Mucosa of stomach (tissue), 1 donor: ENCODE measurements around the gene PARD3.

Source experiments
- H3K27me3 ChIP-seq: one replicate; pipeline ENCODE4 v1.7.0; 2013; ENCODE audit warnings: mild to moderate bottlenecking, low read length; ENCODE audit not compliant: control insufficient read depth, insufficient read depth
- H3K36me3 ChIP-seq: one replicate; pipeline ENCODE4 v1.7.0; 2013; ENCODE audit warnings: low read length; ENCODE audit not compliant: control insufficient read depth, insufficient read depth
- H3K4me1 ChIP-seq: one replicate; pipeline ENCODE4 v1.7.0; 2013; ENCODE audit warnings: mild to moderate bottlenecking, low read length; ENCODE audit not compliant: control insufficient read depth, insufficient read depth
- H3K4me3 ChIP-seq: one replicate; pipeline ENCODE4 v1.7.0; 2013; ENCODE audit warnings: low read length
- H3K9ac ChIP-seq: one replicate; pipeline ENCODE4 v1.7.0; 2013; ENCODE audit warnings: mild to moderate bottlenecking, low read length, moderate library complexity
- H3K9me3 ChIP-seq: one replicate; pipeline ENCODE4 v1.7.0; 2013; ENCODE audit warnings: mild to moderate bottlenecking, low read length, moderate library complexity; ENCODE audit not compliant: control insufficient read depth
- donor health status: Pancreatic carcinoma.

The PARD3 gene

GRCh38 chr10:34555653-34556052 lies 259.4 kb downstream of the PARD3 start:
- no peaks in the 10 kb centered on the region for H3K36me3 ChIP-seq
- H3K27me3 ChIP-seq = no peaks in the 10 kb centered on the region
- no peaks in the 10 kb centered on the region for H3K9me3 ChIP-seq
- no peak overlapping the region for H3K9ac ChIP-seq
- H3K4me1 ChIP-seq = no peaks in the 10 kb centered on the region
- no peak overlapping the region for H3K4me3 ChIP-seq

GRCh38 chr10:34553747-34554146 lies 261.3 kb downstream of the PARD3 start:
- Histone ChIP-seq H3K9me3 (no peaks in the 10 kb centered on the region), H3K4me3 (no peak overlapping the region), H3K36me3 (no peaks in the 10 kb centered on the region), H3K9ac (no peak overlapping the region), H3K4me1 (no peaks in the 10 kb centered on the region), H3K27me3 (no peaks in the 10 kb centered on the region)

GRCh38 chr10:34551295-34551694 lies 263.8 kb downstream of the PARD3 start:
- Histone ChIP-seq H3K27me3 (no peaks in the 10 kb centered on the region), H3K9ac (no peak overlapping the region), H3K36me3 (no peaks in the 10 kb centered on the region), H3K4me3 (no peak overlapping the region), H3K9me3 (no peaks in the 10 kb centered on the region), H3K4me1 (no peaks in the 10 kb centered on the region)

GRCh38 chr10:34549953-34550352 lies 265.1 kb downstream of the PARD3 start:
- H3K9ac ChIP-seq = no peak overlapping the region
- H3K27me3 ChIP-seq = no peaks in the 10 kb centered on the region
- H3K4me1 ChIP-seq = no peaks in the 10 kb centered on the region
- no peaks in the 10 kb centered on the region for H3K36me3 ChIP-seq
- no peak overlapping the region for H3K4me3 ChIP-seq
- H3K9me3 ChIP-seq = no peaks in the 10 kb centered on the region

GRCh38 chr10:34549001-34549400 lies 266.1 kb downstream of the PARD3 start:
- H3K4me1 ChIP-seq = no peaks in the 10 kb centered on the region
- no peak overlapping the region for H3K9ac ChIP-seq
- no peak overlapping the region for H3K4me3 ChIP-seq
- H3K9me3 ChIP-seq = no peaks in the 10 kb centered on the region
- H3K36me3 ChIP-seq = no peaks in the 10 kb centered on the region
- no peaks in the 10 kb centered on the region for H3K27me3 ChIP-seq

GRCh38 chr10:34548466-34548865 lies 266.6 kb downstream of the PARD3 start:
- H3K9me3 ChIP-seq = no peaks in the 10 kb centered on the region
- no peaks in the 10 kb centered on the region for H3K27me3 ChIP-seq
- H3K36me3 ChIP-seq = no peaks in the 10 kb centered on the region
- no peaks in the 10 kb centered on the region for H3K4me1 ChIP-seq
- H3K4me3 ChIP-seq = no peak overlapping the region
- no peak overlapping the region for H3K9ac ChIP-seq

GRCh38 chr10:34547695-34548094 lies 267.4 kb downstream of the PARD3 start:
- H3K4me3 ChIP-seq = no peak overlapping the region
- no peaks in the 10 kb centered on the region for H3K4me1 ChIP-seq
- H3K9me3 ChIP-seq = no peaks in the 10 kb centered on the region
- H3K27me3 ChIP-seq = no peaks in the 10 kb centered on the region
- H3K9ac ChIP-seq = no peak overlapping the region
- no peaks in the 10 kb centered on the region for H3K36me3 ChIP-seq

GRCh38 chr10:34547291-34547690 lies 267.8 kb downstream of the PARD3 start:
- Histone ChIP-seq H3K9me3 (no peaks in the 10 kb centered on the region), H3K4me3 (no peak overlapping the region), H3K9ac (no peak overlapping the region), H3K4me1 (no peaks in the 10 kb centered on the region), H3K36me3 (no peaks in the 10 kb centered on the region), H3K27me3 (no peaks in the 10 kb centered on the region)

- Histone ChIP-seq H3K36me3 (no peaks in the 10 kb centered on the region), H3K27me3 (no peaks in the 10 kb centered on the region), H3K4me3 (no peak overlapping the region), H3K9ac (no peak overlapping the region), H3K9me3 (no peaks in the 10 kb centered on the region), H3K4me1 (no peaks in the 10 kb centered on the region)
Observed at GRCh38 chr10:34544400-34544799, 270.7 kb downstream of the PARD3 start.

- H3K4me3 ChIP-seq = no peak overlapping the region
- no peaks in the 10 kb centered on the region for H3K9me3 ChIP-seq
- no peaks in the 10 kb centered on the region for H3K36me3 ChIP-seq
- H3K27me3 ChIP-seq = no peaks in the 10 kb centered on the region
- no peaks in the 10 kb centered on the region for H3K4me1 ChIP-seq
- no peak overlapping the region for H3K9ac ChIP-seq
Observed at GRCh38 chr10:34543716-34544115, 271.4 kb downstream of the PARD3 start.

- Histone ChIP-seq H3K4me1 (no peaks in the 10 kb centered on the region), H3K27me3 (no peaks in the 10 kb centered on the region), H3K36me3 (no peaks in the 10 kb centered on the region), H3K9ac (no peak overlapping the region), H3K9me3 (no peaks in the 10 kb centered on the region), H3K4me3 (no peak overlapping the region)
Observed at GRCh38 chr10:34540492-34540891, 274.6 kb downstream of the PARD3 start.

GRCh38 chr10:34539533-34540315 lies 275.4 kb downstream of the PARD3 start:
- Histone ChIP-seq H3K4me3 (no peak overlapping the region), H3K9ac (no peak overlapping the region)

More at GRCh38 chr10:34539533-34540315, 275.4 kb downstream of the PARD3 start:
- Histone ChIP-seq H3K9me3 (no peaks in the 10 kb centered on the region), H3K27me3 (no peaks in the 10 kb centered on the region), H3K4me1 (no peaks in the 10 kb centered on the region), H3K36me3 (no peaks in the 10 kb centered on the region)
